GM19351 (cell line): ENCODE data around the gene KL.

Source experiments
- ATAC-seq: cut with Tn5 transposase; IDR thresholded peaks from one replicate; pipeline ENCODE4 v1.9.1; 2021; ENCODE audit warnings: mild to moderate bottlenecking, moderate library complexity; ENCODE audit not compliant: unreplicated experiment

KL gene

GRCh38 chr13:33033986-33034385, 17.8 kb downstream of the KL start:
- no peak for ATAC-seq

- no peak for ATAC-seq
Observed at GRCh38 chr13:33034882-33035520, 18.8 kb downstream of the KL start.

DNA sequence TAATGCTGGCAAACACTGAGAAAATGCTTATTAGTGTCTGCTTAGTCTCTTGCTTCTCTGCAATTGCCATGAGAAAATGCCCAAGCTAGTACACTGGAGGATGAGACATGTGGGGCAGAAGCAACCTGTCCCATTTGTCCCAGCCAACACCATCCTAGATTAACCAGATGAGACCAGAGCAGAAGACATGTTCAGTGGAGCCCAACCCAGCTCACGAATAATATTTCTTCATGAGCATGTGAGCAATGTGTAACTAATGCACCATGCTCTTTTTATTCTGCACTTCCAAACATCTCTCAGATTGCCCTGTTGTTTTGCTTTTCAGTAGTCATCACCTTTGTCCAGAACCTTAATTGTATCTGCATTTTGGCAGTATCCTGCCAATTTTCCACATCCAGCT, 21.4 kb downstream of the KL start:
- no peak for ATAC-seq

DNA sequence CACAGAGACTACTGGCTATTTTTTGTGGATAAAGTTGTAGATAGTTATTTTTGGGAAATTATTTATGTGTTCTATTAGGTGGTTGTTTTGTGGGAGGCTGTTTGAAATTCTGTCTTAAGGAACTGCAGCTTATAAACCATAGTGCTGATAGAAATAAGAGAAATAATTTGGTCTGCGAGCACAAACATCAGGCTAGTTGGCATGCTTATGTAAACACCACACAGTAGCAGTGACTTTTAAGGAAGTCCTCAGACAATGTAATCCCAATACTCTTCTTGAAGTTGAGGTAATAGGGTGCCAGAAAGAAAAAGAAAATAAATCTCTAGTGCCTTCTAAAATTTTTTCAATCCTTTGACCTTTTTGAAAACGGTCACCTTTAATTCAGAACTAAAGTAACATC, 23.9 kb downstream of the KL start:
- no peak for ATAC-seq

GRCh38 chr13:33045851-33046592, 29.8 kb downstream of the KL start:
- ATAC-seq = no peak

DNA sequence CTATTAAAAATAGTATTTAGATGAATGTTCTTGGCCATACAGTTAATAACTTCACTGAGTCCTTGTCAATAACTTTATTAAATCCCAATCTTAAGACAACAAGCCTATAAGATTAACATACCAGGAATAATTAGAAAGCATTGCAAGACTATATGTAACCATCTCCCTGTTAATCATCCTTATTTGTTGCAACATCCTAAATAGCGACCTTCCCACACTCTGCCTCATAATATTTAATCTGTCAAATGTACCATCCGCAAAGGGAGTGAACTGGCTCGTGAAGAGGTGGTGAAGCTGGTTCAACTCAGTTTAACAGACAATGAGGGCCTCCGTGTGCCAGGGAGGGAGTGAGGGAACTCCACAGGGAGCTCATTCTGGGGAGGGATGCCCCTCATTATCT, 33.9 kb downstream of the KL start:
- ATAC-seq = no peak

GRCh38 chr13:33051632-33052031, 35.4 kb downstream of the KL start:
- ATAC-seq = no peak

- no peak for ATAC-seq
Observed at GRCh38 chr13:33052506-33053280, 36.5 kb downstream of the KL start.

DNA sequence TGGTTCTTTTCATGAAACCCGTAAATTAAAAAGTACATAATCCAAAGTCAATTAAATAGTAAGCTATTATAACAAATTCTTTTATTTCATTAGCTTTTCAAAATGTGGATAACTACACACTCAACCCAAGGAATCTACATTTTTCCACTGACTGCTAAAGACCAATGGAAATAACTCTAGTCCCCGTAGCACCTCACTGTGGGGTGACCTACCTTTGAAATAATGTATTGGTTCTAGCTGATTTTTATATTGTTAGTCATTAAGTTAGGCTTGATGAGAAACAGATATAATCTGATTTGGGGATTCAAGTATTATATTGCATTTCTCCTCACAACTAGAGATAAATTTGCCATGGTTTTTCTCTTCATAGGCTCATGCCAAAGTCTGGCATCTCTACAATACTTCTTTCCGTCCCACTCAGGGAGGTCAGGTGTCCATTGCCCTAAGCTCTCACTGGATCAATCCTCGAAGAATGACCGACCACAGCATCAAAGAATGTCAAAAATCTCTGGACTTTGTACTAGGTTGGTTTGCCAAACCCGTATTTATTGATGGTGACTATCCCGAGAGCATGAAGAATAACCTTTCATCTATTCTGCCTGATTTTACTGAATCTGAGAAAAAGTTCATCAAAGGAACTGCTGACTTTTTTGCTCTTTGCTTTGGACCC, 37.3 kb downstream of the KL start:
- ATAC-seq = no peak

- peak; percentile 55 for ATAC-seq
Observed at GRCh38 chr13:33057019-33057780, 41.0 kb downstream of the KL start.

DNA sequence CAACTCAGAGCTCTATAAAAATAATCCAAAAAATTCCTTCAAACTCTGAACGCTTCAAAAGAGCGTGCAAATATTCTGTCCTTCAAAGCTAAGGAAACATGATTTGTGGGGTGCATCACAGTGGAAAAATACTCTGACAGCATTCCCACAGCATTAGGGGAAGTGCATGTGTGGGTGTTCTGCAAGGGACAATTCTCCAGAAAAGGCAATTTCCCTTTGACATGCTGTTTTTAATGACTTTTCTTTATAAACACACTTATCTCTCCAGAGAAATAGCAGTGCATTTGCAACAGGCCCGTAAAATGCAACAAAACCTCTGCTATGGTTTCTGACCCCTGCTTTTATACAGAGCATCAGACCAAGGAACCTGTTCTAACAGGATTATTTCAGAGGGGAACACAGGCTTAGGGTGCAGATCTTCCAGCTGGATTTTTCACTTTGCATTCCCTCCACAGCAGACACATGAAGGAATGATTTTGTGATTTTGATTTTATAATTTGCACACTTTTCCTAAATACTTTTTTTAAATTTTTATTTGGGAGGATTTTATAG, 42.6 kb downstream of the KL start:
- ATAC-seq = no peak

- ATAC-seq = no peak
Observed at GRCh38 chr13:33060815-33061214, 44.6 kb downstream of the KL start.

DNA sequence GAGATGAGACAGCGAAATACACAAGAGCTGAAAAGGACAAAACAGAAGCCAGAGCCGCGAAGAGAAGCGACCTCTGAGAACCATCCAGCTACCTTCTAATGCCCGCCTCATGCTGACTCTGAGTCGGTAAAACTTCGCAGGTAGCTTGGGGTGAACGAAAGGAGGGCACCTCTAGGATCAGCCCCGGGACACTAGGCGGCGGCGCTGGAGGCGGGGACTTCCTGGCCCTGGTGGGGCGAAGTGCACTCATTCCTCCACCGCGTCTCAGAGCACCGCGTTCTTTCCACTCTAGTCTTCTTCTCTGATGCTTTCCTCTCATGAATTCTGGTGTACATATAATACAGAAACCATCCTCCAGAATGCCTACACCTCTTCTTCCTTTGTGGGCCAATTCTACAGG, 50.1 kb downstream of the KL start:
- no peak for ATAC-seq

DNA sequence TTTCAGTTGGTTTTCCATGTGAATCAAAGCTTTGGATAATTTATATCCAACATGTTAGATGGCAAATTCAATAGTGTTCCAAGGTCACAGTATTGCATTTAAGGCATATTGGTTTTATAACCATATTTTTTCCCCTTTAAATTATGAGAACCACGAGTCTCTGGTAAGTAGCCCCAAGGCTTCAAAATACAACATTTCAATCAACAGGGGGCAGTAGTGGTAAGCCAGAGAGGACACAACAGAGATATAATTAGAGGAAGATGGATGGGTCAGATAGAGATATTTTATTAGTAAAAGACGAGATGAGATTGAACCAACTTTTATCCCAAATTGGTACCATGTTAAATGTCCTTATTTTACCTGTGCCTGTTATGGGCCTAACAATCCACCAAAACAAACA, 53.1 kb downstream of the KL start:
- ATAC-seq = no peak

- ATAC-seq = no peak
Observed at GRCh38 chr13:33070713-33071112, 54.5 kb downstream of the KL start.

- no peak for ATAC-seq
Observed at GRCh38 chr13:33072282-33072681, 56.1 kb downstream of the KL start.

DNA sequence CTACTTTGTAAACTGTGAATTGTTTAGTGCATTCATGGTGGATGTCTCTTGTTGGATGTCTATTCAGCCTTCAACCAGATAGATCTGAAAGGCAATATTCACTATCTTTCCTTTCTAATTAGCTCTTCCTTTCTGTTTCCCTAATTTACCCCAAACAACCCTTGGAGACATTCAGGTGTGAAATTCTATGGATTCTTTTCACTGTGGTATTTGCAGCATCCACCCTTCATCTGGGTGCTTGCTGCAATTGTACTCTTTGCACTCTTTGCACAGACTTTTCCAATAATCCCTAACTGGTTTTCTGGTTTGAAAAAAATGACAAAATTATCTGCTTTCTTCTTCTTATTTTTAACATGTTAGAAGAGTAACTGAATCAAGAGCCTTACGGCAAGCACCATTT, 56.5 kb downstream of the KL start:
- no peak for ATAC-seq

GRCh38 chr13:33073338-33073737, 57.1 kb downstream of the KL start:
- no peak for ATAC-seq

GRCh38 chr13:33076001-33076992, 60.1 kb downstream of the KL start:
- ATAC-seq = no peak
